RCC 7860 (cell line): ENCODE data around the gene MEIKIN.

ENCODE experiments used
- DNase-seq: peaks from one replicate; pipeline ENCODE4 v3.0.0-alpha.2; 2015; ENCODE audit warnings: low spot score
- FAIRE-seq: peaks from 2 replicates; lab custom pipeline; 2012; peaks lifted over from hg19 to GRCh38; lab: Jason Lieb, UNC

Gene MEIKIN

GRCh38 chr5:131774652-131775367 is 170.7 kb downstream of the MEIKIN start:
- no peak for DNase-seq
- FAIRE-seq = peak; percentile 50

- DNase-seq (no peak), FAIRE-seq (no peak)
Observed at GRCh38 chr5:131773805-131774204, 171.7 kb downstream of the MEIKIN start.

- FAIRE-seq (no peak), DNase-seq (no peak)
Observed at GRCh38 chr5:131771692-131772091, 173.8 kb downstream of the MEIKIN start.

GRCh38 chr5:131769961-131770360 is 175.5 kb downstream of the MEIKIN start:
- FAIRE-seq (no peak), DNase-seq (no peak)

GRCh38 chr5:131769336-131769735 is 176.1 kb downstream of the MEIKIN start:
- DNase-seq = no peak
- peak; percentile 80 for FAIRE-seq

GRCh38 chr5:131767891-131768290 is 177.6 kb downstream of the MEIKIN start:
- FAIRE-seq (peak; percentile 23), DNase-seq (no peak)

GRCh38 chr5:131766689-131767088 is 178.8 kb downstream of the MEIKIN start:
- FAIRE-seq = no peak
- no peak for DNase-seq

- FAIRE-seq (no peak), DNase-seq (no peak)
Observed at GRCh38 chr5:131765261-131765660, 180.2 kb downstream of the MEIKIN start.

GRCh38 chr5:131763968-131764367 is 181.5 kb downstream of the MEIKIN start:
- no peak for FAIRE-seq

GRCh38 chr5:131760793-131761192 is 184.7 kb downstream of the MEIKIN start:
- FAIRE-seq (no peak), DNase-seq (no peak)

More at GRCh38 chr5:131763968-131764367, 181.5 kb downstream of the MEIKIN start:
- no peak for DNase-seq

GRCh38 chr5:131759704-131760103 is 185.8 kb downstream of the MEIKIN start:
- no peak for FAIRE-seq
- DNase-seq = no peak

GRCh38 chr5:131758520-131758900 is 187.0 kb downstream of the MEIKIN start:
- FAIRE-seq = no peak
- DNase-seq = no peak

- FAIRE-seq = no peak
Observed at GRCh38 chr5:131757830-131758519, 187.5 kb downstream of the MEIKIN start.

More at GRCh38 chr5:131757830-131758519, 187.5 kb downstream of the MEIKIN start:
- no peak for DNase-seq
